K562 (cell line): ENCODE results near the gene PADI1. TPM values are rescaled to one million over a fixed set of nuclear protein-coding genes. Genes with fewer than 3 reads are reported as not detected.

Experiments
- ATAC-seq: fragments of 200-7000 bp; cut with Tn5 transposase; 3 replicates; pipeline ENCODE4 v1.9.1; 2020; ENCODE audit warnings: moderate library complexity
- BruUV-seq: library from RNA; stranded (reverse); fragments of 400-500 nt; replicated peaks from 2 replicates; lab custom pipeline; 2021; lab: Mats Ljungman, UMichigan
- CTCF ChIA-PET: fragments of 300-600 bp; formaldehyde crosslinking; extraction: SDS; loops from one replicate; lab custom pipeline; 2021; ENCODE audit warnings: low intra/inter-chr PET ratio; lab: Yijun Ruan, JAX
- POLR2A ChIA-PET: fragments of 300-600, 350-650 bp; sonication (Branson Sonifier 250); formaldehyde crosslinking; extraction: SDS; loops from one replicate; lab custom pipeline; 2021; ENCODE audit warnings: antibody characterized with exemption, inconsistent platforms; lab: Yijun Ruan, JAX
- DNase-seq, 4 experiments: peaks; one replicate each; pipeline versions ENCODE4 v3.0.0 to v3.0.0-alpha.2; 2011 to 2018; ENCODE audit warnings: low spot score in 3 of 4, mixed read lengths in 3 of 4; ENCODE audit errors: extremely low read depth in 1 of 4
- FAIRE-seq: peaks from 2 replicates; lab custom pipeline; 2011; peaks lifted over from hg19 to GRCh38; lab: Jason Lieb, UNC
- H2AFZ ChIP-seq: 2 replicates; pipeline ENCODE4 v1.6.0; 2011; ENCODE audit warnings: low read depth, low read length, control low read depth, inconsistent platforms
- H3K27ac ChIP-seq: fragments of 200-600 bp; 3 replicates; pipeline ENCODE4 v1.8.0; 2011; ENCODE audit warnings: low read depth, mild to moderate bottlenecking, control low read depth, inconsistent platforms, low read length, moderate library complexity, mixed read lengths; ENCODE audit errors: extremely low read depth
- H3K27me3 ChIP-seq, 2 experiments: fragments of 300-600 bp in 1 of 2; 2 replicates in 1 of 2; 3 replicates in 1 of 2; pipeline versions ENCODE4 v1.6.0 to v1.8.0; 2011; ENCODE audit warnings: inconsistent platforms in 2 of 2, low read length in 2 of 2, mild to moderate bottlenecking in 1 of 2, mixed read lengths in 1 of 2, moderate library complexity in 1 of 2; ENCODE audit not compliant: control insufficient read depth in 2 of 2, insufficient read depth in 2 of 2
- H3K36me3 ChIP-seq: fragments of 300-600 bp; 3 replicates; pipeline ENCODE4 v1.8.0; 2011; ENCODE audit warnings: mild to moderate bottlenecking, low read length, inconsistent platforms; ENCODE audit not compliant: control insufficient read depth, insufficient read depth
- H3K4me1 ChIP-seq, 2 experiments: fragments of 200-600 bp in 1 of 2; replicated peaks in 1 of 2; 2 replicates in 1 of 2; 3 replicates in 1 of 2; pipeline versions ENCODE4 v1.5.1 to v1.8.0; 2011; ENCODE audit warnings: inconsistent platforms in 2 of 2, low read length in 2 of 2, mild to moderate bottlenecking in 1 of 2, mixed read lengths in 1 of 2, moderate library complexity in 1 of 2; ENCODE audit not compliant: control insufficient read depth in 2 of 2, insufficient read depth in 2 of 2
- H3K4me2 ChIP-seq: 2 replicates; pipeline ENCODE4 v1.6.1; 2011; ENCODE audit warnings: low read length, control low read depth, inconsistent platforms, mixed read lengths; ENCODE audit not compliant: insufficient read depth
- H3K4me3 ChIP-seq: fragments of 200-600 bp; sonication (generic), shearing (Covaris generic); 2 replicates; pipeline ENCODE4 v1.5.1; 2016; ENCODE audit warnings: control low read depth, inconsistent platforms
- H3K79me2 ChIP-seq: fragments of 200-600 bp; 3 replicates; pipeline ENCODE4 v1.8.0; 2011; ENCODE audit warnings: low read length, inconsistent platforms; ENCODE audit not compliant: control insufficient read depth, insufficient read depth
- H3K9ac ChIP-seq, 2 experiments: 2 replicates each; pipeline versions ENCODE4 v1.6.0 to v1.6.1; 2011; ENCODE audit warnings: low read depth in 2 of 2, low read length in 2 of 2, control low read depth in 1 of 2, inconsistent platforms in 1 of 2, mild to moderate bottlenecking in 1 of 2, mixed read lengths in 1 of 2; ENCODE audit not compliant: insufficient read depth in 1 of 2
- H3K9me1 ChIP-seq: one replicate; pipeline ENCODE4 v1.6.0; 2011; ENCODE audit warnings: inconsistent platforms, mild to moderate bottlenecking, low read length, moderate library complexity; ENCODE audit not compliant: control insufficient read depth, insufficient read depth
- H3K9me3 ChIP-seq: replicated peaks from 2 replicates; pipeline ENCODE4 v1.5.1; 2011; ENCODE audit warnings: low read depth, low read length, inconsistent platforms; ENCODE audit not compliant: control insufficient read depth, insufficient read depth
- H4K20me1 ChIP-seq: replicated peaks from 2 replicates; pipeline ENCODE4 v1.6.1; 2011; ENCODE audit warnings: low read length, inconsistent platforms, mixed read lengths; ENCODE audit not compliant: control insufficient read depth, insufficient read depth
- DDX20 ChIP-seq: fragments of 450-650 bp; IDR thresholded peaks from 2 replicates; pipeline ENCODE4 v1.6.1; 2016; ENCODE audit warnings: missing genetic modification characterization, low read depth, mild to moderate bottlenecking, missing compliant biosample characterization, moderate library complexity
- DIDO1 ChIP-seq: fragments of 450-650 bp; IDR thresholded peaks from 2 replicates; pipeline ENCODE4 v1.6.1; 2016; ENCODE audit warnings: low read depth, missing biosample characterization, missing genetic modification characterization
- MCM7 ChIP-seq, 2 experiments: fragments of 450-650 bp; IDR thresholded peaks; 2 replicates each; pipeline ENCODE4 v1.6.1; 2016 to 2018
- MEF2D ChIP-seq: conservative IDR thresholded peaks from 2 replicates; pipeline ENCODE4 v1.6.1; 2016; ENCODE audit warnings: low read depth, missing genetic modification characterization, missing compliant biosample characterization
- SAFB2 ChIP-seq: fragments of 200-400 bp; formaldehyde crosslinking; IDR thresholded peaks from 2 replicates; pipeline ENCODE4 v1.6.1; 2018; ENCODE audit warnings: borderline replicate concordance, low read length, low read depth, moderate library complexity; ENCODE audit not compliant: severe bottlenecking
- STAG1 ChIP-seq: sonication (generic); formaldehyde crosslinking; IDR thresholded peaks from 2 replicates; pipeline ENCODE4 v1.5.0; 2020; ENCODE audit warnings: missing genetic modification reagents, borderline replicate concordance
- TRIM25 ChIP-seq: fragments of 450-650 bp; IDR thresholded peaks from 2 replicates; pipeline ENCODE4 v1.7.0; 2016; ENCODE audit warnings: borderline replicate concordance
- ZNF408 ChIP-seq: fragments of 250-450 bp; sonication (Bioruptor Pico); IDR thresholded peaks from 2 replicates; pipeline ENCODE4 v1.4.0; 2020; ENCODE audit warnings: low read depth, mild to moderate bottlenecking, moderate library complexity
- ZNF717 ChIP-seq: fragments of 250-450 bp; sonication (Bioruptor Pico); IDR thresholded peaks from 2 replicates; pipeline ENCODE4 v1.5.0; 2021
- ZNF780A ChIP-seq: fragments of 250-450 bp; sonication (Bioruptor Pico); IDR thresholded peaks from 2 replicates; pipeline ENCODE4 v1.5.0; 2021; ENCODE audit warnings: mild to moderate bottlenecking
- WGBS: fragments of 100-300 bp; shearing (Covaris generic); methylation state at CpG from one replicate; pipeline ENCODE4 v1.1.6; 2016; ENCODE audit warnings: low coverage, mixed read lengths; ENCODE audit not compliant: insufficient coverage; ENCODE audit errors: missing lambda C conversion rate; 5-methylcytosine and 5-hydroxymethylcytosine counted together
- in situ Hi-C: fragments of 300-500 bp; cut with MboI; formaldehyde crosslinking; loops from 4 replicates; pipeline ENCODE4 v1.15.0; 2018; ENCODE audit warnings: inconsistent platforms, mixed read lengths
- intact Hi-C: fragments of 100-400 bp; cut with micrococcal nuclease; formaldehyde crosslinking; loops from 2 replicates; pipeline ENCODE4 v1.14.2; 2022
- polyA plus RNA-seq, 8 experiments: library from polyadenylated mRNA; depleted of rRNA in 4 of 8; stranded (reverse) in 5 of 8; unstranded in 3 of 8; fragments of >200 nt; fragmentation: Nextera tagmentation in 2 of 8; fragmentation: Illumina TruSeq in 1 of 8; extraction: Ambion mirVana in 2 of 8; extraction: Trizol in 1 of 8; gene quantifications; 2 replicates each; pipeline versions ENCODE4 v1.2.1 to v1.2.3, GENCODE V29; 2011 to 2014; ENCODE audit warnings: inconsistent platforms in 1 of 8, missing spikeins in 1 of 8
- total RNA-seq, 7 experiments: library from RNA; depleted of rRNA in 6 of 7; stranded (reverse); fragments of >200 nt in 6 of 7; fragmentation: Illumina TruSeq in 2 of 7; extraction: Trizol in 2 of 7; gene quantifications; 2 replicates each; pipeline versions ENCODE4 v1.2.1 to v1.2.3, GENCODE V29; 2011 to 2021; ENCODE audit warnings: low replicate concordance in 1 of 7
- TF ChIP-seq, protein P1 (sequence below): IDR thresholded peaks from 3 replicates; pipeline ENCODE4 v1.6.1; 2011; ENCODE audit warnings: borderline replicate concordance, mild to moderate bottlenecking; ENCODE audit not compliant: insufficient read length, insufficient read depth
- TF ChIP-seq, protein P2 (sequence below): fragments of 250-450 bp; sonication (Bioruptor Pico); IDR thresholded peaks from 2 replicates; pipeline ENCODE4 v1.8.0; 2021; ENCODE audit warnings: mild to moderate bottlenecking, moderate library complexity

PADI1 gene
- total and polyA plus RNA-seq, 9 of the 15 experiments (the other 6 are each of a cell fraction or from before 2014, with no cell fraction given), result not detected

DNA sequence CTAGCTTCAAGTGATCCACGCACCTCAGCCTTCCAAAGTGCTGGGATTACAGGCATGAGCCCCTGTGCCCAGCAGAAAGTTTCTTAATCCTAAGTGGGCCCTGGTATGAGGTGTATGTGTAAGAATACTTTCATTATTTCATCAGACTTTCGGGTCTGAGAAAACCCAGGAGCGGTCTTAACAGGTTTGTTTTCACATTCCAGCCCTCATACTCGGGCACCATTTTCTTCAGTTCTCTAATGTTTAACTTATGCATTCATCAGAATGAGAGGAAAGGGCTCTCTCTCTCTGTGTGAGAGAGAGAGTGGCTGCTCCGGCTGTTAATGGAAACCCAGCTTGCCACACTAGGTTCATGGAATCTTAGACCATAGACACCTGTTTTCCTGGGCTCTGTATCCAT lies 4.2 kb upstream of the PADI1 start:
- Histone ChIP-seq H3K4me1 (no peaks in the 10 kb centered on the region), H3K27ac (no peak overlapping the region), H3K9ac (no peak overlapping the region), H3K9me1 (no peaks in the 10 kb centered on the region), H3K9me3 (no peaks in the 10 kb centered on the region), H4K20me1 (peaks cover 6% of the 10 kb centered on the region; the same call in 1 of the 2 replicates), H2AFZ (no peak overlapping the region), H3K4me2 (no peak overlapping the region), H3K36me3 (no peaks in the 10 kb centered on the region), H3K4me3 (no peak overlapping the region), H3K27me3 (peaks cover 15 to 49% of the 10 kb centered on the region in 2 experiments; a peak in 4 of 5 replicates), H3K79me2 (no peaks in the 10 kb centered on the region)
- ChIA-PET POLR2A (interaction anchor here (0.7 to 1.5 kb wide), 3 partner anchors 10 to 14 kb away, joined by 3 to 5 read pairs (median 3); no protein-coding TSS in a partner anchor), CTCF (interaction anchor here (0.6 kb wide), 1 partner anchor 26 kb away, joined by 4 read pairs; no protein-coding TSS in a partner anchor)
- DNase-seq (no peak), ATAC-seq (no peak), FAIRE-seq (no peak)
- WGBS, result 2% methylated on average over 5 of the region's 5 CpGs
- intact Hi-C loops (no loop called here), in situ Hi-C loops (no loop called here)
- no TSS peak for BruUV-seq
- TF ChIP-seq, protein P1, sequence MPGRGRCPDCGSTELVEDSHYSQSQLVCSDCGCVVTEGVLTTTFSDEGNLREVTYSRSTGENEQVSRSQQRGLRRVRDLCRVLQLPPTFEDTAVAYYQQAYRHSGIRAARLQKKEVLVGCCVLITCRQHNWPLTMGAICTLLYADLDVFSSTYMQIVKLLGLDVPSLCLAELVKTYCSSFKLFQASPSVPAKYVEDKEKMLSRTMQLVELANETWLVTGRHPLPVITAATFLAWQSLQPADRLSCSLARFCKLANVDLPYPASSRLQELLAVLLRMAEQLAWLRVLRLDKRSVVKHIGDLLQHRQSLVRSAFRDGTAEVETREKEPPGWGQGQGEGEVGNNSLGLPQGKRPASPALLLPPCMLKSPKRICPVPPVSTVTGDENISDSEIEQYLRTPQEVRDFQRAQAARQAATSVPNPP, result no peak
- TF ChIP-seq DIDO1 (tag) (no peak), MCM7 (IDR thresholded peaks at IDR 0.05) (no peak), ZNF717 (CRISPR knock-in tag) (no peak), SAFB2 (no peak), ZNF408 (no peak), DDX20 (tag) (no peak), TRIM25 (no peak), ZNF780A (no peak), MEF2D (no peak), STAG1 (CRISPR knock-in tag) (no peak)
- TF ChIP-seq, protein P2, sequence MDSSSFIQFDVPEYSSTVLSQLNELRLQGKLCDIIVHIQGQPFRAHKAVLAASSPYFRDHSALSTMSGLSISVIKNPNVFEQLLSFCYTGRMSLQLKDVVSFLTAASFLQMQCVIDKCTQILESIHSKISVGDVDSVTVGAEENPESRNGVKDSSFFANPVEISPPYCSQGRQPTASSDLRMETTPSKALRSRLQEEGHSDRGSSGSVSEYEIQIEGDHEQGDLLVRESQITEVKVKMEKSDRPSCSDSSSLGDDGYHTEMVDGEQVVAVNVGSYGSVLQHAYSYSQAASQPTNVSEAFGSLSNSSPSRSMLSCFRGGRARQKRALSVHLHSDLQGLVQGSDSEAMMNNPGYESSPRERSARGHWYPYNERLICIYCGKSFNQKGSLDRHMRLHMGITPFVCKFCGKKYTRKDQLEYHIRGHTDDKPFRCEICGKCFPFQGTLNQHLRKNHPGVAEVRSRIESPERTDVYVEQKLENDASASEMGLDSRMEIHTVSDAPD, result no peak
